Spleen (tissue), 7 donors: ENCODE results near the gene TMEM151A.

Experiments
- POLR2A ChIP-seq, 3 donors: fragments of 450-650 bp; IDR thresholded peaks; one replicate each; pipeline ENCODE4 v1.5.1; 2017; ENCODE audit warnings: antibody characterized with exemption in 3 of 3, mild to moderate bottlenecking in 1 of 3
- TF ChIP-seq, protein P1 (sequence below), 11 experiments: fragments of 200-600 bp in 7 of 11; fragments of 450-650 bp in 4 of 11; sonication (generic) in 4 of 11; IDR thresholded peaks in 8 of 11; conservative IDR thresholded peaks in 3 of 11; 1 replicate in 7 of 11; 2 replicates in 4 of 11; pipeline versions ENCODE4 v1.4.0 to v1.8.0; 2016 to 2021; ENCODE audit warnings: antibody characterized with exemption in 11 of 11, inconsistent platforms in 4 of 11, mild to moderate bottlenecking in 1 of 11
- donor health status: DM: no; HTN: no; CAD: no; lungs with moderate emphysema.
- donor health status: DM: no; HTN: no; CAD: no.
- donor health status: DM: no; HTN: no; CAD: no.

DNA sequence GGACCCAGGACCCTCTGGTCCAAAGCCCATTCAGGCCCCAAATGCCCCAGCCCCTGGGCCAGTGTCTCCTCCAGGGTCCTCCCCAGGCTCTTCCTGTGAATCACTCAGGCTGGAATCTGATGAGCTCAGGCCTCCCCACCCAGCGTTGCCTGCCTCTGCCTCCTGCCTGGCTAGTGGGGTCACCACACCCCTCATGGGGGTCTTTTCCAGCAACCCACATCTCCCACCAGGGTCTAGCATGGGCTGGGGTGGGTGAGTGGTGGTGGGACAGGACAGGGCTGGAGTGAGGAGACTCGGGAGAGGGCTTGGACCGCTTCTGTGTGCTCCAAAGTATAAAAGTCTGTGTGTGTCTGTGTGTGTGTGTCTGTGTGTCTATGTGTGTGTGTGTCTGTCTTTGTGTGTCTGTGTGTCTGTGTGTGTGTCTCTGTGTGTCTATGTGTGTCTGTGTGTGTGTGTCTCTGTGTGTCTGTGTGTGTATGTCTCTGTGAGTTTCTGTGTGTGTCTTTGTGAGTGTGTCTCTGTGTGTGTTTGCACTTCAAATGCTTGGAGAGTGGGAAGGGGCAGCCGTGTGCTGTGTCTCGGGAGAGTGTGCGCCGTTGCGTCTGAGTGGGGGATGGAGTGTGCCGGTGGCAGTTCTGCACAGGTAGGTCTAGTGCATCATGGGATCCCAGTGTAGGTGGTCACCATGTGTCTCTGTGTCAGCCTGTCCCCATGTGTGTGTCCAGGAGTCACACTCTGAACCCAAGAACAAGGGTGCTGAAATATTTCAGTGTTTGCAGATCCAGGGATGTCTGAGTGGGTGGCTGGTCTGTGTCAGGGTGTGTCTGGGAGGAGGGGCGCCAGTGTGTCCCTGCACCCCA, 35.7 kb downstream of the TMEM151A start:
- TF ChIP-seq, protein P1, sequence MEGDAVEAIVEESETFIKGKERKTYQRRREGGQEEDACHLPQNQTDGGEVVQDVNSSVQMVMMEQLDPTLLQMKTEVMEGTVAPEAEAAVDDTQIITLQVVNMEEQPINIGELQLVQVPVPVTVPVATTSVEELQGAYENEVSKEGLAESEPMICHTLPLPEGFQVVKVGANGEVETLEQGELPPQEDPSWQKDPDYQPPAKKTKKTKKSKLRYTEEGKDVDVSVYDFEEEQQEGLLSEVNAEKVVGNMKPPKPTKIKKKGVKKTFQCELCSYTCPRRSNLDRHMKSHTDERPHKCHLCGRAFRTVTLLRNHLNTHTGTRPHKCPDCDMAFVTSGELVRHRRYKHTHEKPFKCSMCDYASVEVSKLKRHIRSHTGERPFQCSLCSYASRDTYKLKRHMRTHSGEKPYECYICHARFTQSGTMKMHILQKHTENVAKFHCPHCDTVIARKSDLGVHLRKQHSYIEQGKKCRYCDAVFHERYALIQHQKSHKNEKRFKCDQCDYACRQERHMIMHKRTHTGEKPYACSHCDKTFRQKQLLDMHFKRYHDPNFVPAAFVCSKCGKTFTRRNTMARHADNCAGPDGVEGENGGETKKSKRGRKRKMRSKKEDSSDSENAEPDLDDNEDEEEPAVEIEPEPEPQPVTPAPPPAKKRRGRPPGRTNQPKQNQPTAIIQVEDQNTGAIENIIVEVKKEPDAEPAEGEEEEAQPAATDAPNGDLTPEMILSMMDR (IDR thresholded peaks at IDR 0.05 in 8 of 11, conservative IDR thresholded peaks at IDR 0.05 in 3 of 11) = no peak
- TF ChIP-seq POLR2A (IDR thresholded peaks at IDR 0.05) = no peak
